Caki2 (cell line): ENCODE results near the gene CLDN4. TPM values are rescaled to one million over a fixed set of nuclear protein-coding genes. Genes with fewer than 3 reads are reported as not detected.

Source experiments
- total RNA-seq: library from RNA; depleted of rRNA; stranded (reverse); fragments of >200 nt; shearing (Covaris generic); gene quantifications from 2 replicates; pipeline ENCODE4 v1.2.3, GENCODE V29; 2014; ENCODE audit warnings: low replicate concordance; rRNA removed

CLDN4 gene
- total RNA-seq, 1 experiment from 2014 or later, result 414 TPM

Other genes with a start within 250 kb of the CLDN4 start
- not detected in 2 replicates for gene MLXIPL, start 206.5 kb upstream of the CLDN4 start, total RNA-seq
- 4.5 and 12.9 TPM in 2 replicates for gene VPS37D, start 163.2 kb upstream of the CLDN4 start, total RNA-seq
- 10.7 and 20.2 TPM in 2 replicates for gene DNAJC30, start 147.5 kb upstream of the CLDN4 start, total RNA-seq
- gene BUD23, start 147.4 kb upstream of the CLDN4 start, total RNA-seq, result 110 and 151 TPM in 2 replicates
- gene STX1A, start 111.3 kb upstream of the CLDN4 start, total RNA-seq, result 8.5 and 25.7 TPM in 2 replicates
- gene ABHD11, start 92.2 kb upstream of the CLDN4 start, total RNA-seq, result 36.2 and 45.0 TPM in 2 replicates
- gene CLDN3, start 60.7 kb upstream of the CLDN4 start, total RNA-seq, result 43.4 and 69.4 TPM in 2 replicates
- gene METTL27, start 11.5 kb downstream of the CLDN4 start, total RNA-seq, result 60.4 and 71.8 TPM in 2 replicates
- gene TMEM270, start 30.2 kb downstream of the CLDN4 start, total RNA-seq, result 1.7 TPM in 1 of 2 replicates, not detected in the other
- 0.27 TPM in 1 of 2 replicates, not detected in the other for gene ELN, start 197.2 kb downstream of the CLDN4 start, total RNA-seq